ENCODE results near the gene NEGR1. TPM values are rescaled to one million over a fixed set of nuclear protein-coding genes. Genes with fewer than 3 reads are reported as not detected.

Gene NEGR1
- total RNA-seq, 1 experiment from 2014 or later = 0.05 TPM

GRCh38 chr1:71464016-71464415, 818.3 kb downstream of the NEGR1 start (continued):
- TF ChIP-seq REST (IDR thresholded peaks at IDR 0.05; ENCODE audit: low read depth) (no peak), ATF3 (IDR thresholded peaks at IDR 0.05) (no peak), ZNF274 (IDR thresholded peaks at IDR 0.05; ENCODE audit: low read depth, low read length) (no peak)

DNA sequence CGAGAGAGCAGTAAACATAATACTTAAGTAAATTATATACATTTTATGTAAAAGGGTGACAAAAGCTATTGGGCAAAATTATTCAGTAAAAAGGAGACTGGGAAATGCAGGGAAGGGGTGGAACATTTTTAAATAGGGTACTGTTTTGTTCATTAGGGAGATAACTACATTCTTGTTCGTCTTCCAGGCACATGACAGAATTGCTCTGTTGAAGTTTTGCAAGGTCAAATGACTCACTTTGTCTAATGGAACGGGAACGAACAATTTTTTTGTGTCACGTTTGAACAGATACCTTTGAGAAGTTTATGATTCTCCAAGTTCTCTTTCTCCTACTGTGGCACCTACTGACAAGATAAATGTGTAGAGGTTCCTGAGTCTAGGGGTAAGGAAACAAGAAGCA, 819.2 kb downstream of the NEGR1 start:
- no TSS peak for BruUV-seq (replicated peaks)
- no peaks in the 10 kb centered on the region for H3K79me2 ChIP-seq (ENCODE audit: insufficient read depth, low read length)
- H3K4me3 ChIP-seq (replicated peaks in 1 of 2; ENCODE audit: low read depth in 1 of 2, low read length in 2 of 2) = no peak overlapping the region
- DNase-seq (ENCODE audit: low read depth, low spot score) (no peak), ATAC-seq (no peak)
- intact Hi-C loops (cut with micrococcal nuclease) = no loop called here
- no peak overlapping the region for H3K4me2 ChIP-seq (ENCODE audit: low read length)
- peaks cover 2 to 10% of the 10 kb centered on the region in 2 experiments; a peak in 1 of 4 replicates for H3K9me3 ChIP-seq (ENCODE audit: control insufficient read depth in 1 of 2, insufficient read depth in 1 of 2, low read depth in 1 of 2, low read length in 2 of 2)
- H3K27ac ChIP-seq (ENCODE audit: low read depth, low read length) = no peak overlapping the region
- POLR2A ChIA-PET = no interaction called here
- H3K4me1 ChIP-seq (ENCODE audit: control insufficient read depth in 1 of 2, insufficient read depth in 2 of 2, low read length in 2 of 2) = no peaks in the 10 kb centered on the region
- no peaks in the 10 kb centered on the region for H4K20me1 ChIP-seq (ENCODE audit: insufficient read depth)
- no peak overlapping the region for H3K9ac ChIP-seq (ENCODE audit: low read length)
- H3K9me2 ChIP-seq (ENCODE audit: insufficient read depth) = no peaks in the 10 kb centered on the region
- no peaks in the 10 kb centered on the region for H3K27me3 ChIP-seq (ENCODE audit: insufficient read depth, low read length)
- TF ChIP-seq TCF7L2 (IDR thresholded peaks at IDR 0.05; ENCODE audit: borderline replicate concordance, extremely low read depth, insufficient read depth, insufficient read length) (no peak), FOSL1 (IDR thresholded peaks at IDR 0.05; ENCODE audit: low read depth) (no peak), EGR1 (IDR thresholded peaks at IDR 0.05; ENCODE audit: low read depth) (no peak), RAD21 (IDR thresholded peaks at IDR 0.05; ENCODE audit: low read depth) (no peak), JUND (IDR thresholded peaks at IDR 0.05) (no peak), EZH2 (IDR thresholded peaks at IDR 0.05) (no peak), CBX3 (IDR thresholded peaks at IDR 0.05; ENCODE audit: low read depth) (no peak), CEBPB (IDR thresholded peaks at IDR 0.05; ENCODE audit: low read depth) (no peak), SIN3A (IDR thresholded peaks at IDR 0.05; ENCODE audit: low read depth) (no peak), ELF1 (IDR thresholded peaks at IDR 0.05; ENCODE audit: borderline replicate concordance, low read depth) (no peak), SRF (IDR thresholded peaks at IDR 0.05; ENCODE audit: low read depth) (no peak), POLR2AphosphoS5 (IDR thresholded peaks at IDR 0.05; ENCODE audit: low read depth, low read length) (no peak), ZNF274 (IDR thresholded peaks at IDR 0.05; ENCODE audit: low read depth, low read length) (no peak), YY1 (IDR thresholded peaks at IDR 0.05; ENCODE audit: extremely low read depth, insufficient replicate concordance, low read depth, low read length) (no peak), SP1 (IDR thresholded peaks at IDR 0.05; ENCODE audit: low read depth) (no peak), EZH2phosphoT487 (IDR thresholded peaks at IDR 0.05; ENCODE audit: borderline replicate concordance) (no peak)
- TF ChIP-seq, protein P1, sequence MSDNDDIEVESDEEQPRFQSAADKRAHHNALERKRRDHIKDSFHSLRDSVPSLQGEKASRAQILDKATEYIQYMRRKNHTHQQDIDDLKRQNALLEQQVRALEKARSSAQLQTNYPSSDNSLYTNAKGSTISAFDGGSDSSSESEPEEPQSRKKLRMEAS (IDR thresholded peaks at IDR 0.05) = no peak
- TF ChIP-seq, protein P2, sequence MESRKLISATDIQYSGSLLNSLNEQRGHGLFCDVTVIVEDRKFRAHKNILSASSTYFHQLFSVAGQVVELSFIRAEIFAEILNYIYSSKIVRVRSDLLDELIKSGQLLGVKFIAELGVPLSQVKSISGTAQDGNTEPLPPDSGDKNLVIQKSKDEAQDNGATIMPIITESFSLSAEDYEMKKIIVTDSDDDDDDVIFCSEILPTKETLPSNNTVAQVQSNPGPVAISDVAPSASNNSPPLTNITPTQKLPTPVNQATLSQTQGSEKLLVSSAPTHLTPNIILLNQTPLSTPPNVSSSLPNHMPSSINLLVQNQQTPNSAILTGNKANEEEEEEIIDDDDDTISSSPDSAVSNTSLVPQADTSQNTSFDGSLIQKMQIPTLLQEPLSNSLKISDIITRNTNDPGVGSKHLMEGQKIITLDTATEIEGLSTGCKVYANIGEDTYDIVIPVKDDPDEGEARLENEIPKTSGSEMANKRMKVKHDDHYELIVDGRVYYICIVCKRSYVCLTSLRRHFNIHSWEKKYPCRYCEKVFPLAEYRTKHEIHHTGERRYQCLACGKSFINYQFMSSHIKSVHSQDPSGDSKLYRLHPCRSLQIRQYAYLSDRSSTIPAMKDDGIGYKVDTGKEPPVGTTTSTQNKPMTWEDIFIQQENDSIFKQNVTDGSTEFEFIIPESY (IDR thresholded peaks at IDR 0.05; ENCODE audit: extremely low read depth, insufficient replicate concordance, low read length) = no peak
- CTCF ChIA-PET = no interaction called here
- H3K36me3 ChIP-seq (ENCODE audit: control insufficient read depth in 1 of 2, insufficient read depth in 2 of 2, low read length in 2 of 2) = no peaks in the 10 kb centered on the region
- RAD21 ChIA-PET (ENCODE audit: low non-redundant PET in 1 of 2, low total read pairs in 2 of 2, uncharacterized antibody in 2 of 2, unreplicated experiment in 2 of 2) = no interaction called here
- no peak overlapping the region for H2AFZ ChIP-seq (ENCODE audit: low read depth, low read length, poor library complexity, severe bottlenecking)
